NOMO-1 treated with DMSO at 0.1 percent for 48 hours (cell line): Measurements from ENCODE around the gene MMP19.
"Not testable (repeated sequence)": the region's sequence is repeated elsewhere in the genome, so short reads cannot be mapped to it uniquely, and the experiment has no call there.

Experiments
- DNase-seq: peaks from one replicate; lab custom pipeline; 2025; ENCODE audit not compliant: unreplicated experiment; lab: John Stamatoyannopoulos, UW

Gene MMP19

DNA sequence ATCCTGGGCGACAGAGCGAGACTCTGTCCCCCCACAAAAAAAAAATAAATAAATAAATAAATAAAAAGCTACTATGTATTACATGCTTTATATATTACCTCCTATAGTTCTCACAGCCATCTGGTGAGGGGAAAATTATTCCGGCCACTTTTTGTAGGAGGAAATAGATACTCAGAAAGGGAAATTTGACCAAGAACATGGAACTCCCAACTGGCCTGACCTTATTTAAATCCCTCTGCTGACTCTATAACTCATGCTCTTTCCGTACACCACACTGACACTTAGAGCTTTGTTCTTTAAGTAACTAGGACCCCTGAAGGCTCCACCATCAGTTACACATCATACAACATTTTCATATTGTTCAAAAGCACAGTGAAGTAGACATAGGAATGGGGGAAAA is 2.2 kb upstream of the MMP19 start:
- no peak for DNase-seq

DNA sequence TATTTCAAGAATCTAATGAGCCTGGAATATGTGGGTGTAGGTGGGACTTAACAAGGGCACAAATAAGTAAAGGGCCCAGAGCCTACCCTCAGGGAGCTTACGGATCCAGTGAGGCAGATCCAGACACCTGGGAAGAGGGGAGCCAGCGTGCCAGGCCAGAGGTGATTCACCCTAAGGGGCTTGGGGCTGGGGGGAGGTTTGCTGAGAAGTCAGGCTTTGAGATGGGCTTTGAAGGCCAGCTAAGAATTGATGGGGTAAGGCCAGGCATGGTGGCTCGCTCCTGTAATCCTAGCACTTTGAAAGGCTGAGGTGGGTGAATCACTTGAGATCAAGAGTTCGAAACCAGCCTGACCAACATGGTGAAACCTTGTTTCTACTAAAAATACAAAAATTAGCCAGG is 695 bp upstream of the MMP19 start:
- DNase-seq: no peak

DNA sequence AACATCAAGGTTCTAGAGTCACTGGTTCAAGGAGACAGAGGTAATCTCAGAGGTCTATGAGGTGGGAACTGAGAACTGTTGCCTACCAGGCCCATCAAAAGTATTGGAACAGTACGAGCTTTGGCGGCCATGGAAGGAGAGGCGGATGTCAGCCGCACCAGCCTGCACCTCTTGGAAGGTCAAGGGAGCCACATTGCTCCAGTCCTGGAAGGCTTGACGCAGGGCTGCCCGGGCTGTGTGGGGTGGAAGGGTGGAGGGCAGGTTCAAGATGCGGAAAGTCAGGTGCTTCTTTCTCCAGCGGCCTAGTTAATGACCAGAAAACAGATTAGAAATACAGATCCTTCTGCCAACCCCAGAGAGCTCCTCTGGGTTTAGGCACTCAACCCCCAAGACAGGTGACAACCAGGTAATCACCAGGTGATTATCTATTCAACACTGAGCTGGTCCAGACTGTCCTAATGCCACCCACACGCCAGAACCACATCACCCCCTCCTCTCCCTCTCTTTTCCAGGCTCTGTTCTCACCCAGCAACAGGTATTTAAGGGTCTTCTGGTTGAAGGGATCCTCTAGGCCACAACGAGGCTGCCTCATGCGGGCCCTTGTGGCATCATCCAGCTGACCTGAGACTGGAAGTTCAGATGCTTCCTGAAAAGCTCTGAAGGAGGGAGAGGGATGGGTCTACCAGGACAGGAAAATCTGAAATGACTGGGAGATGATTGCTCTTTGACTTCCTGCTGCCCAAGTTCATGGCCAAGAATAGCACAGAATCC is 2.0 kb downstream of the MMP19 start:
- DNase-seq: no peak

DNA sequence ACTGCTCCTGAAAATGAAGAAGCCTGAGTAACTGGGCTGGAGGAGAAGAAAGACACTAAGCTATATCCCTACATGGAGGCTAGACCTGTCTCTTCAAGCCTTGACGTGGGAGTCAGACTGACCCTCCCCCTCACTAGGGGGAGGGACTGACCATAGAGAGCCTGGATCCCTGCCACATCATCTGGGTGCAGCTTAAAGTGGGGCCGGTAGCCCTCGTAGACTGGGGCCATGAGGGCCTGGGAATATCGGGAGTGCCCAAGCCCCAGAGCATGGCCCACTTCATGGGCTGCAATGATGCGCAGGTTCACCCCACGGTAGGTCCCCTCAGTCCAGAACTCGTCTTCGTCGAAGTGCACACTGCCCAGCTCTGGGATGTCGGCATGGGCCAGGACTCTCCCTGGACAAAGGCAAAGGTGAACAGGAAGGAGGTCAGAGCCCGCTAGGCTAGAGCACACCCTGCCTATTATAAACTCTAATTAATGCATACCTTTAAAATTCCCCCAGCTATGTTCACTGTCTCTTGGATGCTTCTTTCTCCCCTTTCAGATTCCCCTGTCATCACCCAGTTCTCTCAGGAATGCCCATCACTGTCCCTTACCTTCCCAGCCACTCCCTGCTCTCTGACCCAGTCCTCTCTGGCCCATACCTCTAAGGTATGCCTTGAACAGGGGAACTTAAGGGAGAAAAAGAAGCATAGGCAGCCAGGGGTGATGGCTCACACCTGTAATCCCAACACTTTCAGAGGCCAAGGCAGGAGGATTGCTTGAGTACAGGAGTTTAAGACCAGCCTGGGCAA is 3.2 kb downstream of the MMP19 start:
- DNase-seq: no peak

DNA sequence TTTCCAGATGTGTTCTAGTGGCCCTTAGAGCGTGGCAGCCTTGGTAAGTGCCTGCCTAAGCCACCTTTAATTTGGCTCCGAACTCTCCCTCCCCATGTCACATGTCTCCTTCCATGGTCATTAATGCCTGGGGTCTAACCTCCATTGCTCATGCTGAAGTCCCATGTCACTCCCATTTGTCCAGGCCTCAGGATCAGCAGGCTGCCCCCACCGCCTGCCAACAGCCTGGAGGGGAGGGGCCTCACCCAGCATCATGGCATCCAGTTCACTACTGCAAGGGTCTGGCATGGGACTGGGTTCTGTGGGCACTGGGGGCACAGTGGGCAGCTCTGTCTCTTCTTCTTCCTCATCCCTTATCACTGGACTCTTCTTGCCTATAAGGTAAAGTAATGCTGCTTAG is 4.4 kb downstream of the MMP19 start:
- DNase-seq: no peak

DNA sequence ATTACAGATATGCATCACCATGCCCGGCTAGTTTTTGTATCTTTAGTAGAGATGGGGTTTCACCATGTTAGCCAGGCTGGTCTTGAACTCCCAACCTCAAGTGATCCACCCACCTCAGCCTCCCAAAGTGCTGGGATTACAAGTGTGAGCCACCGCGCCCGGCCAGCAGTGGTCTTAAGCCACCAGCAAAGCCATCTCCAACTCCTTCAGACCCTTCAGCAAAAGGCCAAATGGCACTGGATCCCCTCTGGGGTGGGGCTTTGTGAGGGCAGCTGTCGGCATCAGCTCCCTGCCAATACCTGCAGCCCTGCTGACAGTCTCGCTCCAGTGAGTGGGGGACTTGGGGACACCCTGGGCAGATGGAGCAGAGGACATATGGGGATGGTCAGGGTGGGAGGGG is 8.3 kb downstream of the MMP19 start:
- not testable (repeated sequence) for DNase-seq

DNA sequence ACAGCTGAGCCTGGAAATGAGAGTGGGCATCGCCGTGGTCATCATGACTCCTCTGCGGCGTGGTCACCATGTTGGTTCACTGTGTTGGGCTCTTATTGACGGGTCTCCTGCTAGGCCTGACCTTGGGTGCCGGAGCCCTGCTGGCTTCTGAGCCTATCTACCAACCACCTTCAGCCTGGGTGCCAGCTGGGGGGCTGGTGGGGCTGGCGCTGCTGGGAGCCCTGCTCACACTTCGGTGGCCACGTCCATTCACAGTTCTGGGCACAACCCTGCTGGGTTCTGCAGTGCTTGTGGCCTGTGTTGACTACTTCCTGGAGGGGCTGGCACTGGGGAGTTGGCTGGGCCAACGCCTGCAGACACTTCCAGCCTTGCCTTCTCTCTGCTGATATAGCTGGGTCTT is 9.7 kb downstream of the MMP19 start:
- no peak for DNase-seq

DNA sequence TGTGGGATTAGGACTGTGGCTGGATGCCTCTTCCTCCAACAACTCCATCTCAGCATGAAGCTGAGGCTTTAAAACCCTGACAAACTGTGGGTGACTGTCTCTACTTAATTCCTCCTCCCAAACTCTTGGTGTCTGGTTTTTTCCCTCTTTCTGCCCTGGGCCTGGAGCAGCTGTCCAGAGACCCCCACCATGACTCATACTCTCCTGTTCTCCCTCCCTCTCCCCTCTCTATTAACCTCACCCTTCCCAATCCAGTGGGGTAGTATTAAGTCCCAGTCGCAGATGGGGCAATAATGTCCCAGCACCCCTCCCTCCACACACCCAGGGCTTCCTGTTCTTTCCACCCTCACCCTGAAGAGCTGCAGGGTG is 11.3 kb downstream of the MMP19 start:
- no peak for DNase-seq

DNA sequence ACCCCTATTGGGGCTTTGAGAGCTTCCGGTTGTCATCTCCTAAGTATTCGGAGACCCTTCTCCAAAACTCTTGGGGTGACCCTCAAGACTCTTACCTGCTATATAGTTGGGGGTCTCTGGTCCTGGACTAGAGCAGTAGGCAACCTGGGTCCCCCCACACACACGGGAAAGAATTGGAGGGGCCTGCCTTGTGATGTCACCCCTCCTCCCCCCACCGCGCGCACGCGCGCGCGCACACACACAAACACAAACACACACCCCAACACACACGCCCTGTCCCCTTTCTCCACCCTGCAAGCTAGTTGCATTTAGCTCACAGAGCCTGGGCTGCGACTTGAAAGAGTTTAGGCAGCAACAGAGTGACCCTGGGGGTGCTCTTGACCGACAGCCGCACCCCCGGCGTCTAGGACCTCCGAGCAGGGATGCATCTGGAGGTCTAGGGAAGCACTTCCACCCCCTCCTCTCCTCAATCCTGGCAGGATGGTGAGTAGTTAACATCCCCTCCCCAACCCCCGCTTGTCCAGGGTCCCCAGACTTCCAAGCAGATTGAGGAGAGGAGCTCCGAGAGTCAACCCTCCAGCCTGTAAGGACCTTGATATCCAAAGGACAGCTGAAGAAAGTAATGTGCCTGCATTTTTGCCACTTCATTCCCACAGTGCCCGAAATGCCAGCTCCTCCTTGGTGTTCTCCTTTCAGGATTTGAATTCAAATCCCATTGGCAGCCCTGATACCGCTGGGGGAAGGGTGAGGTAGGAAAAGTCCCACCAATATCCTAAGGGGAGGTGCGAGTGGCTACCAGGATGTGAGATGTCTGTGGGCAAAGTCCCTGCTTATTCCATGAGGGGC is 11.9 kb downstream of the MMP19 start:
- DNase-seq: no peak

DNA sequence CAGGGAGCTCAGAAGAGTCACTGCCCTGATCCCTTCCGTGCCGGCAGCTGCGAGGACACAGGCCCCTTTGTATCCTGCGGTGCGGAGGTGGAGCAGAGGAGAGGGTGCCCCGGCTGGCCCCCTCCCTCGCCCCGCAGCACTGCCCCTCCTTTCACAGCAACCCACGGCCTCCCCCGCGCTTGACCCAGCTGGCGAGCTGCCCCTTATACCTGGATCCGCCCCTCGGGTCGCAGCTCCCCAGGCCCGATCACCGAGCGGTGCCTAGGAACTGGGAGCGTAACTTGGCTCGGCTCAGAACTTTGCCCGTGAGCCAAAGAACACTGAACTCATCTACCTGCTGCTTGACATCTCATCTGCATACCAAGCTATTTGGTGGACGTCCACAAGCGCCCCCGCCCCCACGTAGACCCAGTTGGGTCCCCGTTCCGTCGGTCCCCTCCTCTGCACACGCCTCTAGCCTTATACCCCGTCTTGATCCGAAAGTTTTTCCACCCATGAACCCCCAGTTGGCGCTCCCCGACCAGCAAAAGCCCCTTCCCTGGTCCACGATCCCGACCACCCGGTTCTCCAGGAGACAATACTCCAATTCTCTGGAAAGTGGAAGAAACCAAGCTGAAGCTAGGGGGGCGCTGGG is 12.7 kb downstream of the MMP19 start:
- DNase-seq: peak; percentile 22

DNA sequence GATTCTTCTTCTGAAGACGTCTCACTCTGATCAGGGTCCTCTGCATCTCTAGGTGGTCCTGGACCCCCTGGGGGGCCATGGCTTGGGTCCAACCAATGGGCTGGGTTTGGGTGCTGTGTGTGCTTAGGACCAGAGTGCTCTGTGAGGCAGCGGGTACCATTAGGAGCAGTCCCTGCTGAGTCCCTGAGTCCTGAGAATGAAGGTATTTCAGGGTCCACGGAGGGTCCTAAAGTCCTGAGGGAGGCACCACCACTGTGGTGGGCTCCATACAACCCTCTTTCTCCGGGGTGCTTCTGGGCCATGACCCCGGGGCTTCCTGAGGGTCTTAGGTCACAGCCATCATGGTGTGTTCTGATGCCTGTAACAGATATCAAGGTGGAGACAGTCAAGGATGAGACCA is 14.4 kb downstream of the MMP19 start:
- no peak for DNase-seq

DNA sequence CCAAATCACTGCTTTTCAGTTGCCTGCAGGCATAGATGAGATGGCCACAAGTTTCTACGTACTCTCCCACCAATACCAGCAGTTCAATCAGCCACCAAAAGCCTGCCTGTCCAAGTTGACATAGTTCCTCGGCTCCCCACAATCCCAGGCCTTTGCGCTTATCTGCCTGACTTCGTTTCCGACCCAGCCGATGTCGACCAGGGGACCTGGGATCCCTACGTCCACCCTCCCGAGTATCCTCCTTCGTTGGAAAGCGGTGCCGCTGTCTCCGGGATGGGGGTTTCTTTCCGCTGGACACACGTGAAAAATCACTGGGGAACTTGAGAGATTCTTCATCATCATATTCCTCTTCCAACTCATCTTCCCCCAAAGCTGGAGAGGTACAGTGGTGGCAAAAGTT is 14.9 kb downstream of the MMP19 start:
- no peak for DNase-seq

DNA sequence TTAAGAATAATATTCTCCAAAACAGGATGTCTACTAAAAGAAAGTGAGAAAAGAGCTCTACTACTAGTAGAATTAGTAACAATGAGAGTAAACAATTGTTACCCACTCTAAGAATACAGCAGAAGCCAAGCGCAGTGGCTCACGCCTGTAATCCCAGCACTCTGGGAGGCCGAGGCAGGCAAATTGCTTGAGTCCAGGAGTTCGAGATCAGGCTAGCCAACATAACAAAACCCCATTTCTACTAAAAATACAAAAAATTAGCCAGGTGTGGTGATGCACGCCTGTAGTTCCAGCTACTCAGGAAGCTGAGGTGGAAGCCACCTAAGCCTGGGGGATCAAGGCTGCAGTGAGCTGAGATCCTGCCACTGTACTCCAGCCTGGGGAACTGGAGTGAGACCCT is 18.0 kb downstream of the MMP19 start:
- no peak for DNase-seq

DNA sequence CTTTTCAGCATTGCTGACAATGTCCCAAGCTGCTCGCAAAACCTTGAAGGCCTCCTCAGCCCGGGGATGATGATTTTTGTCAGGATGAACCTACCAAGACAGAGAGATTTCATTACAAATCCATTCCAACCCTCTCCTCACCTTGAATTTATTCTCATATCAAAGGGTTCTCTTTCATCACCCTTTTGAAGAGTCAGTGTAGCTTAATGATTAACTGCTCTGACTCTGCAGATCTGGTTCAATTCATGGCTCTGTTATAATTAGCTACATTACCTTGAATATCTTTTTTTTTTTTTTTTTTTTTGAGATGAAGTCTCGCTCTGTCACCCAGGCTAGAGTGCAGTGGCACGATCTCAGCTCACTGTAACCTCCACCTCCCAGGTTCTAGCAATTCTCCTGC is 19.3 kb downstream of the MMP19 start:
- DNase-seq: no peak

DNA sequence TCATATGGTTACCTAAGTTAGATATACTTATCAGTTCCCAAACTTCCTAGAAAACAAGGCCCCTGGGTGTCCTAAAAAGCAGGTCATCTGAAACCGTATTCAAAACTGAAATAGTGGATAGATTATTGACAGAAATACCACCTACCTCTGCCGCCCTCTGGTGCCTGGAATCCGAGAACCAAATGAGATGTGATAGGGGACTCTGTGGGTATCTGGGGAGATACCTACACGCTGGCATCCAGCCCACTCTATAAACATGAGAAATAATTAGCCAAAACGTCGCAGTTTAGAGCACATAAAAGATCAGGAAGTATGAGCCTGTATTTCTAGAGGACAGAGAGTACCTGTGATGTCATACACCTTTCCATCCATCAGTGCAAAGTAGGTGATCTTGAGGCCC is 20.5 kb downstream of the MMP19 start:
- DNase-seq: no peak

DNA sequence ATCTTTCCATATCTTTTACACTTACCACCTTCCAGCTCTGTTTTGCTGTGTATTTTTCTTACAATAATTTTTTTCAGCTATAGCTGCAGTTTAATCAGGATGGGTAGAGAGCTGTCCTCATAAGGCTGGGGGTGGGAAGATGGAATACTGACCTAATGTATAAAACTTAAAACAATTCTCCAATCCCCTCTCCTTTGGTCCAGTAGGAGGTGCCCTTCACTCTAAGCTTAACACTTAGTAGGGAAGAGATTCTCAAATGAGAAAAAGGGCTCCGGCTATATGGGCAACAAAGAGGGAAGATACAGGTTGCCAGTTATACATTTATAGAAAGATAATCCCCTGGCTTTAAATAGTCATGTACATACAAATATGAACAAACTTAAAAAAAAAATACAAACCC is 22.1 kb downstream of the MMP19 start:
- DNase-seq: no peak

DNA sequence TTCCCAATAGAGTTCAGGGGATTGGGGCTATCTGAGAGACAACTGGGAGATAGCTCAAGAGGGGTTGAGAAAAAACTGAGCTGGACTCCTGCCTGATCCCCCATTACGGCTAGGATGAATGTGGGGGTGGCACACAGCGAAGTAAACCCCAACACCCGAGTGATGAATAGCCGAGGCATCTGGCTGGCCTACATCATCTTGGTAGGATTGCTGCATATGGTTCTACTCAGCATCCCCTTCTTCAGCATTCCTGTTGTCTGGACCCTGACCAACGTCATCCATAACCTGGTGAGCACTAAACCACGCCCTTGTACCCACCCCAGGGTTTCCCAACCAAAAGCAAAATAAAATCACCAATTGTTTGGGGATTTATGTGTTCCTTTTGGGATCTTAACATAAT is 23.9 kb downstream of the MMP19 start:
- DNase-seq: no peak

DNA sequence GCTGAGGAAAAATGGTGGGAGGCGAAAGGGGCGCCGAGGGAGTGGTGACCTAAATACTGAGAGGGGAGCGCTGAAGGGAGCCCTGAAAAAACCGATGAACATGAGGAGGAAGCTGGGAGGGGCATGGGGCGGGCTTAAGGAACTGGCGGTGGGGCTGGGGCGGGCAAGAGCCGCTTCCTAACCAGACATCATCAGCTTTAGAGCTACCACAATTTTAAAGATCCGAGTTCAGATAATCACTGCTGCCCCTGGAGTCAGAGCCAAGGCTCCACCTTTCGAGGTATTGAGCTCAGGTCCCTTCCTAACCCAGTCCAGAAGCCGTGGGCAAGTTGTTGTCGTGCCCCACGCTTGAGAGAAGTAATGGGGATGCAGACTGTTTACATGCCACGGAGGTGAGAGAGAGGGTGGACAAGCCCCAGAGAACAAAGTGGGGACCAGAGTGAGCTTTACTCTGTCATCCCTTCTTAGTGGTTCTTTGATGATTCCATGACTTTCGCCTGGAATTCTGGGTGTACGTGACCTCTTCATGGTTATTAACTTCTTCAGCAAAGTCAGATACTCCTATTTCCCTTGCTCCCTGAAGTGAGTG is 24.5 kb downstream of the MMP19 start:
- peak; percentile 88 for DNase-seq

DNA sequence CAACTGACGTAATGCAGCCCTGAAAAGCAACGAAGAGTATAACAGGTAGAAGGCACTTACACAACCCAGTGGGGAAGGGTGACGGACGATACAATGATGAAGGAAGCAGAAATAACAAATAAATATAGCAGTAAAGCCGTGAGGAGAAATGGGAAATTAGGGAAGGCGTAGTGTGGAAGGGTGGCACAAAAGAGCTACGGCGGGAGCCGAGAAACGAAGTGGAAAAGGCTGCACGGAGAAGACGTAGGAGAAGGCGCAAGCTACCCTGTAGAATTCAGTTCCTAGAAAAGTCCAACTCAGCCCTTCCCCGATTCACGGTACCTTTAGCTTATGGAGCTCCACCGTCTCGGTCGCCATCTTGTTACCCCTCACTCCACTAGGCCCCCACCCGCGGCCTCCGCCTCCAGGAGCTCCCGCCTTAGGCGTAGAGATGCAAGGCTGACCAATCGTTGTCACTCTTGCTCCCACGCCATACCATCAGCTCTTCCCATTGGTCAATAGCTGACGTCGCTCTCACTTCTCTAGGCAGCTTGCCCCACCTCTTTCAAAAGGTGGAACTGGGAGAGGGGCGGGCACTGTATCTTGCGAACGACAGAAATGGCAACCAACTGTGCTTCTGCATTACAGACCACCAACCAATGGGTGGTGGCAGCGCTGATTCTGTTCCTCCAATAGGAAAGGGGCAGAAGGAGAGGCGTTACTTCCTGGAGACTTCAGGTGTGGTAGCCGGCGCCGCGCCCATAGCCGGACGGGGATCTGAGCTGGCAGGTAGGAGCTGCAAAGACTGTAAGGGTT is 25.2 kb downstream of the MMP19 start, which contains the start of the genes ORMDL2 and SARNP:
Gene ORMDL2 (plus strand): TSS at position 697 of the 795 bp plus-strand sequence. CDS start 959 bp downstream, outside the sequence.
Gene SARNP (minus strand): TSS at position 380 of the 795 bp plus-strand sequence. CDS start 23 bp downstream, at position 357.
- peak; percentile 100 for DNase-seq

DNA sequence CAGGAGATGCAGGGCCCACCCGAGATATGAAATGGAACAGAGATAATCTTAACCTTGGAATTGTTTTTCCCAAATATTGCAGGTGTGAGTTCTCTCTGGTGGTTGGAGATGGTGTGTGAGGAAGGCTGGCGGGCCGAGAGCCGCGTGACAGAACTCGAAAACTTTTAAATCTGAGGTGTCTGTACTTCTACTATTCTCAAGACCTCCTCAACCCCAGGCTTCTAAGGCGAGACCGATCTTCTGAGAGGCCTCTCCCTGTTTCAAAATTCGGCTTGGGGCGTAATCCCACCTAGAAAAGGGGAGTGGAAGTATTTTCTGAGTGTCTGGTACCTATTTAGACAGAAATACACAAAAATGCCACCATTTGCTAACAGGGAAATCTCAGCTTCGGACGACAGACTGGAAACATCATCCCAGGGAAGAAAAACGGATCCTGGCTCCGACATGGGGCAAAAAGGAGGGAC is 25.8 kb downstream of the MMP19 start:
- peak; percentile 30 for DNase-seq
